ENCODE measurements around the gene CTNND2. TPM values are rescaled to one million over a fixed set of nuclear protein-coding genes. Genes with fewer than 3 reads are reported as not detected.

Gene CTNND2
- polyA plus RNA-seq, 1 of the 3 experiments (the other 2 are of a cell fraction): not detected

DNA sequence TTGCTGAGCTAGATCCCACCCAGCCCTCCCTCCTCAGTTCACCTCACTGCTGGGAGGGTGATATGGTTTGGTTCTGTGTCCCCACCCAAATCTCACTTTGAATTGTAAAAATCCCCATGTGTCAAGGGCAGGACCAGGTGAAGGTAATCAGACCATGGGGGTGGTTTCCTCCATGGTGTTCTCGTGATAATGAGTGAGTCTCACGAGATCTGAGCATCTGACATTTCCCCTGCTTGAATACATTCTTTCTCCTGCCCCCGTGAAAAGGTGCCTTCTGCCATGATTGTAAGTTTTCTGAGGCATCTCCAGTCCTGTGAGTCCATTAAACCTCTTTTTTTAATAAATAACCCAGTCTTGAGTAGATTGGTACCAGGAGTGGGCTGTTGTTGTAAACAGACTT lies 673.4 kb downstream of the CTNND2 start (continued):
- TF ChIP-seq, protein P1, sequence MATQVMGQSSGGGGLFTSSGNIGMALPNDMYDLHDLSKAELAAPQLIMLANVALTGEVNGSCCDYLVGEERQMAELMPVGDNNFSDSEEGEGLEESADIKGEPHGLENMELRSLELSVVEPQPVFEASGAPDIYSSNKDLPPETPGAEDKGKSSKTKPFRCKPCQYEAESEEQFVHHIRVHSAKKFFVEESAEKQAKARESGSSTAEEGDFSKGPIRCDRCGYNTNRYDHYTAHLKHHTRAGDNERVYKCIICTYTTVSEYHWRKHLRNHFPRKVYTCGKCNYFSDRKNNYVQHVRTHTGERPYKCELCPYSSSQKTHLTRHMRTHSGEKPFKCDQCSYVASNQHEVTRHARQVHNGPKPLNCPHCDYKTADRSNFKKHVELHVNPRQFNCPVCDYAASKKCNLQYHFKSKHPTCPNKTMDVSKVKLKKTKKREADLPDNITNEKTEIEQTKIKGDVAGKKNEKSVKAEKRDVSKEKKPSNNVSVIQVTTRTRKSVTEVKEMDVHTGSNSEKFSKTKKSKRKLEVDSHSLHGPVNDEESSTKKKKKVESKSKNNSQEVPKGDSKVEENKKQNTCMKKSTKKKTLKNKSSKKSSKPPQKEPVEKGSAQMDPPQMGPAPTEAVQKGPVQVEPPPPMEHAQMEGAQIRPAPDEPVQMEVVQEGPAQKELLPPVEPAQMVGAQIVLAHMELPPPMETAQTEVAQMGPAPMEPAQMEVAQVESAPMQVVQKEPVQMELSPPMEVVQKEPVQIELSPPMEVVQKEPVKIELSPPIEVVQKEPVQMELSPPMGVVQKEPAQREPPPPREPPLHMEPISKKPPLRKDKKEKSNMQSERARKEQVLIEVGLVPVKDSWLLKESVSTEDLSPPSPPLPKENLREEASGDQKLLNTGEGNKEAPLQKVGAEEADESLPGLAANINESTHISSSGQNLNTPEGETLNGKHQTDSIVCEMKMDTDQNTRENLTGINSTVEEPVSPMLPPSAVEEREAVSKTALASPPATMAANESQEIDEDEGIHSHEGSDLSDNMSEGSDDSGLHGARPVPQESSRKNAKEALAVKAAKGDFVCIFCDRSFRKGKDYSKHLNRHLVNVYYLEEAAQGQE (IDR thresholded peaks at IDR 0.05; ENCODE audit: low read depth, low read length): no peak
- no peak for TF ChIP-seq GABPA (IDR thresholded peaks at IDR 0.05; ENCODE audit: low read depth)
- TF ChIP-seq, protein P2, sequence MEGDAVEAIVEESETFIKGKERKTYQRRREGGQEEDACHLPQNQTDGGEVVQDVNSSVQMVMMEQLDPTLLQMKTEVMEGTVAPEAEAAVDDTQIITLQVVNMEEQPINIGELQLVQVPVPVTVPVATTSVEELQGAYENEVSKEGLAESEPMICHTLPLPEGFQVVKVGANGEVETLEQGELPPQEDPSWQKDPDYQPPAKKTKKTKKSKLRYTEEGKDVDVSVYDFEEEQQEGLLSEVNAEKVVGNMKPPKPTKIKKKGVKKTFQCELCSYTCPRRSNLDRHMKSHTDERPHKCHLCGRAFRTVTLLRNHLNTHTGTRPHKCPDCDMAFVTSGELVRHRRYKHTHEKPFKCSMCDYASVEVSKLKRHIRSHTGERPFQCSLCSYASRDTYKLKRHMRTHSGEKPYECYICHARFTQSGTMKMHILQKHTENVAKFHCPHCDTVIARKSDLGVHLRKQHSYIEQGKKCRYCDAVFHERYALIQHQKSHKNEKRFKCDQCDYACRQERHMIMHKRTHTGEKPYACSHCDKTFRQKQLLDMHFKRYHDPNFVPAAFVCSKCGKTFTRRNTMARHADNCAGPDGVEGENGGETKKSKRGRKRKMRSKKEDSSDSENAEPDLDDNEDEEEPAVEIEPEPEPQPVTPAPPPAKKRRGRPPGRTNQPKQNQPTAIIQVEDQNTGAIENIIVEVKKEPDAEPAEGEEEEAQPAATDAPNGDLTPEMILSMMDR (IDR thresholded peaks at IDR 0.05): no peak
- TF ChIP-seq, protein P3, sequence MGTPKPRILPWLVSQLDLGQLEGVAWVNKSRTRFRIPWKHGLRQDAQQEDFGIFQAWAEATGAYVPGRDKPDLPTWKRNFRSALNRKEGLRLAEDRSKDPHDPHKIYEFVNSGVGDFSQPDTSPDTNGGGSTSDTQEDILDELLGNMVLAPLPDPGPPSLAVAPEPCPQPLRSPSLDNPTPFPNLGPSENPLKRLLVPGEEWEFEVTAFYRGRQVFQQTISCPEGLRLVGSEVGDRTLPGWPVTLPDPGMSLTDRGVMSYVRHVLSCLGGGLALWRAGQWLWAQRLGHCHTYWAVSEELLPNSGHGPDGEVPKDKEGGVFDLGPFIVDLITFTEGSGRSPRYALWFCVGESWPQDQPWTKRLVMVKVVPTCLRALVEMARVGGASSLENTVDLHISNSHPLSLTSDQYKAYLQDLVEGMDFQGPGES (IDR thresholded peaks at IDR 0.05; ENCODE audit: low read depth, low read length): no peak

DNA sequence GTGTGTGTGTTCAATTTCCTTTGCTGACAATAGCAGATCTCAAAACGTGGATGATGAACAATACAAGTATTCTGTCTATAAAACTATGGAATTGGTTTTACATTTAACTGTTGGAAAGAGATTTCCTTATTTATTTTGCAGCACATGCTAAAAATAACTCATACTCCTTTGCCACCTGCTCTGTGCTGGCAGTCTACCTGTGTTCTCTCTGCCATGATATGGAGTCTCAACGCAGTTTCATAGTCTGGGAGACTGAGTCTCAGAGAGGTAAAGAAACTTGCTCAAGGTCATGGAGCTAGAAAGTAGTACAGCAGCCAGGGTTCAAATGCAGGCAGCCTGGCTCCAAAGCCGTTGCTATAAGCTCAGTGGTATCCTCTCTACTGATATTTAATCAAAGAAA lies 677.2 kb downstream of the CTNND2 start:
- no peaks in the 10 kb centered on the region for H4K20me1 ChIP-seq (ENCODE audit: insufficient read depth)
- H3K36me3 ChIP-seq (replicated peaks in 1 of 2; ENCODE audit: control insufficient read depth in 1 of 2, insufficient read depth in 2 of 2, low read length in 1 of 2): no peaks in the 10 kb centered on the region
- no peaks in the 10 kb centered on the region for H3K9me3 ChIP-seq
- H3F3A ChIP-seq (replicated peaks; ENCODE audit: insufficient read depth): no peaks in the 10 kb centered on the region
- no peak overlapping the region for H3K9ac ChIP-seq
- no peaks in the 10 kb centered on the region for H3K9me2 ChIP-seq
- ChIA-PET POLR2A (no interaction called here), CTCF (interaction anchor here (1.2 kb wide), 1 partner anchor 40 kb away, joined by 4 read pairs; no protein-coding TSS in a partner anchor)
- H3K79me2 ChIP-seq (ENCODE audit: insufficient read depth): no peaks in the 10 kb centered on the region
- WGBS (ENCODE audit: low lambda C conversion rate): 4% methylated on average over 3 of the region's 3 CpGs
- no peak overlapping the region for H3K4me3 ChIP-seq (ENCODE audit: low read depth in 2 of 2, low read length in 1 of 2)
- H3K4me2 ChIP-seq: no peak overlapping the region
- no peak overlapping the region for H2AFZ ChIP-seq (ENCODE audit: low read depth)
- H3K27me3 ChIP-seq (ENCODE audit: insufficient read depth): no peaks in the 10 kb centered on the region
- no peak overlapping the region for H3K27ac ChIP-seq (ENCODE audit: low read depth in 2 of 2, low read length in 1 of 2)
- H3K4me1 ChIP-seq (ENCODE audit: control insufficient read depth in 1 of 2, insufficient read depth in 2 of 2, low read depth in 1 of 2, low read length in 1 of 2): no peaks in the 10 kb centered on the region
- DNase-seq: no peak
- no peak for TF ChIP-seq JUND (IDR thresholded peaks at IDR 0.05)
- TF ChIP-seq, protein P4, sequence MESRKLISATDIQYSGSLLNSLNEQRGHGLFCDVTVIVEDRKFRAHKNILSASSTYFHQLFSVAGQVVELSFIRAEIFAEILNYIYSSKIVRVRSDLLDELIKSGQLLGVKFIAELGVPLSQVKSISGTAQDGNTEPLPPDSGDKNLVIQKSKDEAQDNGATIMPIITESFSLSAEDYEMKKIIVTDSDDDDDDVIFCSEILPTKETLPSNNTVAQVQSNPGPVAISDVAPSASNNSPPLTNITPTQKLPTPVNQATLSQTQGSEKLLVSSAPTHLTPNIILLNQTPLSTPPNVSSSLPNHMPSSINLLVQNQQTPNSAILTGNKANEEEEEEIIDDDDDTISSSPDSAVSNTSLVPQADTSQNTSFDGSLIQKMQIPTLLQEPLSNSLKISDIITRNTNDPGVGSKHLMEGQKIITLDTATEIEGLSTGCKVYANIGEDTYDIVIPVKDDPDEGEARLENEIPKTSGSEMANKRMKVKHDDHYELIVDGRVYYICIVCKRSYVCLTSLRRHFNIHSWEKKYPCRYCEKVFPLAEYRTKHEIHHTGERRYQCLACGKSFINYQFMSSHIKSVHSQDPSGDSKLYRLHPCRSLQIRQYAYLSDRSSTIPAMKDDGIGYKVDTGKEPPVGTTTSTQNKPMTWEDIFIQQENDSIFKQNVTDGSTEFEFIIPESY (IDR thresholded peaks at IDR 0.05; ENCODE audit: borderline replicate concordance, low read depth): no peak
- TF ChIP-seq RAD21 (IDR thresholded peaks at IDR 0.05; ENCODE audit: low read length): no peak
- TF ChIP-seq RXRA (IDR thresholded peaks at IDR 0.05; ENCODE audit: borderline replicate concordance, low read depth): no peak
- TF ChIP-seq, protein P5, sequence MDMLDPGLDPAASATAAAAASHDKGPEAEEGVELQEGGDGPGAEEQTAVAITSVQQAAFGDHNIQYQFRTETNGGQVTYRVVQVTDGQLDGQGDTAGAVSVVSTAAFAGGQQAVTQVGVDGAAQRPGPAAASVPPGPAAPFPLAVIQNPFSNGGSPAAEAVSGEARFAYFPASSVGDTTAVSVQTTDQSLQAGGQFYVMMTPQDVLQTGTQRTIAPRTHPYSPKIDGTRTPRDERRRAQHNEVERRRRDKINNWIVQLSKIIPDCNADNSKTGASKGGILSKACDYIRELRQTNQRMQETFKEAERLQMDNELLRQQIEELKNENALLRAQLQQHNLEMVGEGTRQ (IDR thresholded peaks at IDR 0.05; ENCODE audit: borderline replicate concordance, low read depth, low read length): no peak
- TF ChIP-seq MEF2A (IDR thresholded peaks at IDR 0.05; ENCODE audit: borderline replicate concordance, low read depth): no peak
- no peak for TF ChIP-seq MXI1 (IDR thresholded peaks at IDR 0.05; ENCODE audit: low read depth, low read length)
- TF ChIP-seq POLR2AphosphoS5 (IDR thresholded peaks at IDR 0.05; ENCODE audit: low read depth, low read length): no peak
- TF ChIP-seq ELF1 (IDR thresholded peaks at IDR 0.05): no peak
- TF ChIP-seq TEAD4 (IDR thresholded peaks at IDR 0.05; ENCODE audit: borderline replicate concordance, insufficient read depth): no peak
- TF ChIP-seq, protein P6, sequence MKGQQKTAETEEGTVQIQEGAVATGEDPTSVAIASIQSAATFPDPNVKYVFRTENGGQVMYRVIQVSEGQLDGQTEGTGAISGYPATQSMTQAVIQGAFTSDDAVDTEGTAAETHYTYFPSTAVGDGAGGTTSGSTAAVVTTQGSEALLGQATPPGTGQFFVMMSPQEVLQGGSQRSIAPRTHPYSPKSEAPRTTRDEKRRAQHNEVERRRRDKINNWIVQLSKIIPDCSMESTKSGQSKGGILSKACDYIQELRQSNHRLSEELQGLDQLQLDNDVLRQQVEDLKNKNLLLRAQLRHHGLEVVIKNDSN (IDR thresholded peaks at IDR 0.05; ENCODE audit: borderline replicate concordance, low read depth): no peak
- TF ChIP-seq, protein P7, sequence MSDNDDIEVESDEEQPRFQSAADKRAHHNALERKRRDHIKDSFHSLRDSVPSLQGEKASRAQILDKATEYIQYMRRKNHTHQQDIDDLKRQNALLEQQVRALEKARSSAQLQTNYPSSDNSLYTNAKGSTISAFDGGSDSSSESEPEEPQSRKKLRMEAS (IDR thresholded peaks at IDR 0.05; ENCODE audit: low read depth): no peak
- no peak for TF ChIP-seq FOSL2 (IDR thresholded peaks at IDR 0.05; ENCODE audit: borderline replicate concordance, low read depth)
- TF ChIP-seq RFX5 (IDR thresholded peaks at IDR 0.05; ENCODE audit: low read length): no peak
- no peak for TF ChIP-seq TAF1 (IDR thresholded peaks at IDR 0.05; ENCODE audit: borderline replicate concordance, low read depth, low read length)
- TF ChIP-seq YY1 (IDR thresholded peaks at IDR 0.05; ENCODE audit: low read depth): no peak
- no peak for TF ChIP-seq FOXM1 (IDR thresholded peaks at IDR 0.05; ENCODE audit: low read depth)

Measured in SK-N-SH (cell line).